OCI-LY1 (cell line): Measurements from ENCODE around the gene WFDC5.
"Not testable (repeated sequence)": the region's sequence is repeated elsewhere in the genome, so short reads cannot be mapped to it uniquely, and the experiment has no call there.

Experiments used
- H2AFZ ChIP-seq: fragments of 200-600 bp; sonication (generic), shearing (Covaris generic); 2 replicates; pipeline ENCODE4 v1.6.0; 2014; ENCODE audit warnings: antibody characterized with exemption, mild to moderate bottlenecking, low read length
- H3F3A ChIP-seq: fragments of 200-600 bp; sonication (generic), shearing (Covaris generic); 2 replicates; pipeline ENCODE4 v1.6.0; 2014; ENCODE audit warnings: mild to moderate bottlenecking, antibody characterized with exemption, low read length, moderate library complexity; ENCODE audit not compliant: insufficient read depth
- H3K27ac ChIP-seq: fragments of 200-600 bp; sonication (generic); 2 replicates; pipeline ENCODE4 v1.5.1; 2014; ENCODE audit warnings: low read length, mixed run types, mild to moderate bottlenecking, low read depth; ENCODE audit not compliant: poor library complexity, severe bottlenecking
- H3K27me3 ChIP-seq: fragments of 200-600 bp; sonication (generic); 2 replicates; pipeline ENCODE4 v1.6.0; 2014; ENCODE audit warnings: antibody characterized with exemption, mild to moderate bottlenecking, low read length, moderate library complexity; ENCODE audit not compliant: insufficient read depth
- H3K36me3 ChIP-seq: fragments of 200-600 bp; sonication (generic); 2 replicates; pipeline ENCODE4 v1.6.1; 2014; ENCODE audit warnings: mild to moderate bottlenecking, antibody characterized with exemption, low read length, moderate library complexity, mixed read lengths; ENCODE audit not compliant: insufficient read depth
- H3K4me1 ChIP-seq: fragments of 200-600 bp; sonication (generic); 2 replicates; pipeline ENCODE4 v1.5.1; 2014; ENCODE audit warnings: mild to moderate bottlenecking, low read length, moderate library complexity; ENCODE audit not compliant: insufficient read depth, severe bottlenecking
- H3K4me2 ChIP-seq: fragments of 200-600 bp; sonication (generic), shearing (Covaris generic); 2 replicates; pipeline ENCODE4 v1.6.1; 2014; ENCODE audit warnings: low read length
- H3K4me3 ChIP-seq: fragments of 200-600 bp; sonication (generic); 2 replicates; pipeline ENCODE4 v1.5.1; 2014; ENCODE audit warnings: low read length, low read depth, mild to moderate bottlenecking, mixed read lengths; ENCODE audit not compliant: poor library complexity, severe bottlenecking
- H3K79me2 ChIP-seq: fragments of 200-600 bp; shearing (Covaris generic); 2 replicates; pipeline ENCODE4 v1.6.1; 2016; ENCODE audit warnings: mixed run types, low read length, mixed read lengths; ENCODE audit not compliant: insufficient read depth
- H3K9ac ChIP-seq: fragments of 200-600 bp; sonication (generic), shearing (Covaris generic); 2 replicates; pipeline ENCODE4 v1.6.1; 2014; ENCODE audit warnings: mild to moderate bottlenecking, low read length, mixed read lengths
- H3K9me2 ChIP-seq: fragments of 200-600 bp; sonication (generic), shearing (Covaris generic); 2 replicates; pipeline ENCODE4 v1.6.1; 2014; ENCODE audit warnings: low read depth, mild to moderate bottlenecking, low read length, mixed read lengths
- H3K9me3 ChIP-seq: fragments of 200-600 bp; shearing (Covaris generic); 2 replicates; pipeline ENCODE4 v1.6.1; 2014; ENCODE audit warnings: low read length, mixed read lengths
- H4K20me1 ChIP-seq: fragments of 200-600 bp; sonication (generic), shearing (Covaris generic); 2 replicates; pipeline ENCODE4 v1.6.0; 2016; ENCODE audit warnings: mild to moderate bottlenecking, low read length; ENCODE audit not compliant: insufficient read depth
- CTCF ChIP-seq: fragments of 200-600 bp; sonication (generic), shearing (Covaris generic); IDR thresholded peaks from 2 replicates; pipeline ENCODE4 v1.5.1; 2017; ENCODE audit warnings: mild to moderate bottlenecking, antibody characterized with exemption, low read length, moderate library complexity, mixed read lengths
- EZH2 ChIP-seq: fragments of 200-600 bp; sonication (generic), shearing (Covaris generic); IDR thresholded peaks from 2 replicates; pipeline ENCODE4 v1.8.0; 2017; ENCODE audit warnings: borderline replicate concordance, mixed run types, mild to moderate bottlenecking, antibody characterized with exemption, low read length, moderate library complexity, mixed read lengths

The WFDC5 gene

DNA sequence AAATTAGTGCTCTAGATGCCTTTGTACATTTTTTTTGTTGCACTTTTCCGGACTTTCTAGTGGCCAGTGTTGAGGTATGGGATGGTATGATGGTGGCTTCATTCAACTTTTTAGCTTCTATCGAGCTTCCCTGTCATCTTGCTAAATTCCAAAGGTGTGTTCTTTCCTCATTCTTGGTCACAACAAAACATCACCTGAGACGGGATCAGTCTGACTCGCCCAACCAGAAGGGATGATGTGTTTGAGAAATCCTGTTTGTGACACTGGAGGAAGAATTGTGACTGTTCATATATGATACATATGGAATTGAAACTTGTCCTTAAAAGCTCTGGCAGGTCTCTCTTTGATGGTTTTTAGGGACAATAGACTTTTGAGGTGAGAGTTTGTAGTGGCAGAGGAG is 47.9 kb downstream of the WFDC5 start:
- Histone ChIP-seq H3K27ac (no peak overlapping the region), H3K4me1 (no peaks in the 10 kb centered on the region), H2AFZ (no peak overlapping the region), H3K4me2 (no peak overlapping the region), H3K79me2 (peaks cover 27% of the 10 kb centered on the region), H3K9ac (no peak overlapping the region), H4K20me1 (no peaks in the 10 kb centered on the region), H3K9me3 (no peaks in the 10 kb centered on the region), H3F3A (no peaks in the 10 kb centered on the region), H3K36me3 (peaks cover 58% of the 10 kb centered on the region), H3K9me2 (no peaks in the 10 kb centered on the region), H3K27me3 (no peaks in the 10 kb centered on the region), H3K4me3 (no peak overlapping the region)
- TF ChIP-seq CTCF: no peak
- TF ChIP-seq EZH2: no peak

- TF ChIP-seq EZH2 (no peak), CTCF (no peak)
- H3F3A ChIP-seq: no peaks in the 10 kb centered on the region
- no peaks in the 10 kb centered on the region for H3K27me3 ChIP-seq
- H3K9me3 ChIP-seq: no peaks in the 10 kb centered on the region
- peaks cover 64% of the 10 kb centered on the region for H3K36me3 ChIP-seq
- H3K4me3 ChIP-seq: no peak overlapping the region
- no peak overlapping the region for H2AFZ ChIP-seq
- no peak overlapping the region for H3K4me2 ChIP-seq
- no peaks in the 10 kb centered on the region for H4K20me1 ChIP-seq
- H3K79me2 ChIP-seq: peaks cover 27% of the 10 kb centered on the region
- no peak overlapping the region for H3K27ac ChIP-seq
- no peaks in the 10 kb centered on the region for H3K4me1 ChIP-seq
- no peak overlapping the region for H3K9ac ChIP-seq
- H3K9me2 ChIP-seq: no peaks in the 10 kb centered on the region
Measured at GRCh38 chr20:45066372-45066771, 48.6 kb downstream of the WFDC5 start.

GRCh38 chr20:45064812-45065211 is 50.2 kb downstream of the WFDC5 start:
- Histone ChIP-seq H3K4me3 (no peak overlapping the region), H3K4me2 (no peak overlapping the region), H3K27me3 (no peaks in the 10 kb centered on the region), H3K36me3 (peaks cover 62% of the 10 kb centered on the region), H3K79me2 (peaks cover 27% of the 10 kb centered on the region), H2AFZ (no peak overlapping the region), H3F3A (no peaks in the 10 kb centered on the region), H3K9ac (no peak overlapping the region), H3K27ac (no peak overlapping the region), H3K4me1 (no peaks in the 10 kb centered on the region), H4K20me1 (no peaks in the 10 kb centered on the region), H3K9me2 (no peaks in the 10 kb centered on the region), H3K9me3 (no peaks in the 10 kb centered on the region)
- TF ChIP-seq EZH2: no peak
- no peak for TF ChIP-seq CTCF

DNA sequence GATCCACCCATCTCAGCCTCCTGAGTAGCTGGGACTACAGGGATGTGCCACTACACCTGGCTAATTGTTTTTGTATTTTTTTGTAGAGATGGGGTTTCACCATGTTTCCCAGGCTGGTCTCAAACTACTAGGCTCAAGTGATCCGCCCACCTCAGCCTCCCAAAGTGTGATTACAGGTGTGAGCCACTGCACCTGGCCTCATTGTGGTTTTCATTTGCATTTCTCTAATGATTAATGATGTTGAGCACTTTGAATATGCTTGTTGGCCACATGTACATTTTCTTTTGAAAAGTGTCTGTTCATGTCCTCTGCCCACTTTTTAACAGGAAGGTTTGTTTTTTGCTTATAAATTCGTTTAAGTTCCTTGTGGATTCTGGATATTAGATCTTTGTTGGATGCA is 51.9 kb downstream of the WFDC5 start:
- H3K9me3 ChIP-seq, H3K4me2 ChIP-seq, H3K4me1 ChIP-seq, H4K20me1 ChIP-seq, H3K4me3 ChIP-seq, H3K9ac ChIP-seq, H3K9me2 ChIP-seq, H3K27me3 ChIP-seq, H3F3A ChIP-seq, H2AFZ ChIP-seq, H3K27ac ChIP-seq: not testable (repeated sequence)
- Histone ChIP-seq H3K36me3 (peaks cover 66% of the 10 kb centered on the region), H3K79me2 (peaks cover 27% of the 10 kb centered on the region)
